Activated CD8-positive, alpha-beta memory T cell treated with anti-CD3 and anti-CD28 coated beads, Interleukin-2, amount 50 U/mL, for 48 hours (primary cell): ENCODE measurements around the gene STMN1.

Experiments
- DNase-seq: peaks from one replicate; pipeline ENCODE4 v3.0.0-alpha.2; 2020

STMN1 gene

GRCh38 chr1:25918615-25919014 is 12.4 kb upstream of the STMN1 start:
- DNase-seq = no peak

- DNase-seq = no peak
Observed at GRCh38 chr1:25917996-25918395, 11.8 kb upstream of the STMN1 start.

- DNase-seq = no peak
Observed at GRCh38 chr1:25916460-25916859, 10.2 kb upstream of the STMN1 start.

- no peak for DNase-seq
Observed at GRCh38 chr1:25914074-25914995, 8.1 kb upstream of the STMN1 start.

- DNase-seq = no peak
Observed at GRCh38 chr1:25913206-25913605, 7.0 kb upstream of the STMN1 start.

GRCh38 chr1:25912076-25912831 is 6.0 kb upstream of the STMN1 start:
- DNase-seq = no peak

- DNase-seq = no peak
Observed at GRCh38 chr1:25911162-25911561, 4.9 kb upstream of the STMN1 start.

GRCh38 chr1:25909040-25909439 is 2.8 kb upstream of the STMN1 start:
- no peak for DNase-seq

- DNase-seq = no peak
Observed at GRCh38 chr1:25908161-25908560, 1.9 kb upstream of the STMN1 start.

- no peak for DNase-seq
Observed at GRCh38 chr1:25907601-25908000, 1.4 kb upstream of the STMN1 start.

- DNase-seq = no peak
Observed at GRCh38 chr1:25906644-25907300, 553 bp upstream of the STMN1 start.

GRCh38 chr1:25904943-25905679 is 1.1 kb downstream of the STMN1 start:
- peak; percentile 99 for DNase-seq

GRCh38 chr1:25903986-25904385 is 2.2 kb downstream of the STMN1 start:
- DNase-seq = no peak

GRCh38 chr1:25902462-25902861 is 3.8 kb downstream of the STMN1 start:
- DNase-seq = no peak

- no peak for DNase-seq
Observed at GRCh38 chr1:25900219-25900618, 6.0 kb downstream of the STMN1 start.

GRCh38 chr1:25899792-25900191 is 6.4 kb downstream of the STMN1 start:
- DNase-seq = no peak

GRCh38 chr1:25898223-25899015 is 7.8 kb downstream of the STMN1 start:
- no peak for DNase-seq

- no peak for DNase-seq
Observed at GRCh38 chr1:25897754-25898153, 8.5 kb downstream of the STMN1 start.

GRCh38 chr1:25896266-25896665 is 10.0 kb downstream of the STMN1 start:
- DNase-seq = no peak

- DNase-seq = peak; percentile 93
Observed at GRCh38 chr1:25895365-25895990, 10.7 kb downstream of the STMN1 start.

GRCh38 chr1:25893116-25893515 is 13.1 kb downstream of the STMN1 start:
- DNase-seq = no peak
